Testis (tissue), 3 donors: ENCODE measurements around the gene RHOB. TPM values are rescaled to one million over a fixed set of nuclear protein-coding genes. Genes with fewer than 3 reads are reported as not detected.

Experiments
- DNase-seq: peaks from one replicate; pipeline ENCODE4 v3.0.0-alpha.2; 2019
- H3K27ac ChIP-seq, 2 donors: fragments of 200-600 bp; sonication (generic); one replicate each; pipeline ENCODE4 v1.5.1; 2019
- H3K27me3 ChIP-seq: fragments of 200-600 bp; sonication (generic); one replicate; pipeline ENCODE4 v1.5.1; 2019
- H3K36me3 ChIP-seq: fragments of 200-600 bp; sonication (generic); one replicate; pipeline ENCODE4 v1.5.1; 2017; ENCODE audit warnings: low read depth; ENCODE audit errors: missing control alignments
- H3K4me1 ChIP-seq: fragments of 200-600 bp; sonication (generic); one replicate; pipeline ENCODE4 v1.5.1; 2019
- H3K4me3 ChIP-seq, 2 donors: fragments of 200-600 bp; sonication (generic); one replicate each; pipeline ENCODE4 v1.5.1; 2017 to 2019
- H3K9me3 ChIP-seq: fragments of 200-600 bp; sonication (generic); one replicate; pipeline ENCODE4 v1.5.1; 2017
- CTCF ChIP-seq, 3 experiments: fragments of 450-650 bp in 2 of 3; fragments of 200-600 bp in 1 of 3; sonication (generic) in 1 of 3; IDR thresholded peaks; one replicate each; pipeline ENCODE4 v1.5.1; 2016 to 2019; ENCODE audit warnings: antibody characterized with exemption in 3 of 3, mild to moderate bottlenecking in 2 of 3, moderate library complexity in 1 of 3
- POLR2A ChIP-seq: fragments of 450-650 bp; IDR thresholded peaks from one replicate; pipeline ENCODE4 v1.6.1; 2017; ENCODE audit warnings: antibody characterized with exemption, mild to moderate bottlenecking, moderate library complexity
- WGBS, 2 donors: methylation state at CpG; one replicate each; pipeline ENCODE4 v1.1.5; 2018; 5-methylcytosine and 5-hydroxymethylcytosine counted together
- intact Hi-C: fragments of 100-400 bp; cut with DNase I; formaldehyde crosslinking; loops from one replicate; pipeline ENCODE4 v1.15.1; 2023; ENCODE audit warnings: low total_unique reads
- polyA plus RNA-seq: library from polyadenylated mRNA; stranded (reverse); fragments of 350-450 nt; fragmentation: Illumina TruSeq; extraction: RNeasy Lipid Tissue Mini Kit (QIAGEN cat#74804); gene quantifications from one replicate; pipeline ENCODE4 v1.2.3, GENCODE V29; 2014; ENCODE audit warnings: low read depth, low replicate concordance; ENCODE audit not compliant: insufficient read depth
- total RNA-seq, 2 donors: library from RNA; depleted of rRNA; stranded (reverse); fragments of >200 nt; gene quantifications; one replicate each; pipeline ENCODE4 v1.2.3, GENCODE V29; 2016

RHOB gene
- total and polyA plus RNA-seq, 3 donors from 2014 or later: 86.3 to 244 (median 186) TPM

GRCh38 chr2:20465716-20466394 is 19.0 kb downstream of the RHOB start:
- intact Hi-C loops: no loop called here
- Histone ChIP-seq H3K4me1 (no peaks in the 10 kb centered on the region), H3K27ac (no peak overlapping the region), H3K27me3 (no peaks in the 10 kb centered on the region), H3K4me3 (no peak overlapping the region), H3K9me3 (no peaks in the 10 kb centered on the region), H3K36me3 (no peaks in the 10 kb centered on the region)
- WGBS, 2 donors: 71 to 74% methylated on average over 4 of the region's 4 CpGs
- no peak for DNase-seq
- no peak for TF ChIP-seq CTCF (IDR thresholded peaks at IDR 0.05)
- TF ChIP-seq POLR2A: no peak

- DNase-seq: no peak
- Histone ChIP-seq H3K27ac (no peak overlapping the region), H3K36me3 (no peaks in the 10 kb centered on the region), H3K27me3 (no peaks in the 10 kb centered on the region), H3K4me3 (no peak overlapping the region), H3K9me3 (no peaks in the 10 kb centered on the region), H3K4me1 (no peaks in the 10 kb centered on the region)
- TF ChIP-seq CTCF (IDR thresholded peaks at IDR 0.05) (no peak), POLR2A (no peak)
- 84 to 95% methylated on average over 10 to 11 of the region's 11 CpGs for WGBS, 2 donors
- intact Hi-C loops: no loop called here
These were observed 21.1 kb downstream of the RHOB start for GRCh38 chr2:20467789-20468548.

- intact Hi-C loops: no loop called here
These were observed 22.0 kb downstream of the RHOB start for GRCh38 chr2:20468549-20469500.

GRCh38 chr2:20469595-20469994 is 22.7 kb downstream of the RHOB start:
- TF ChIP-seq CTCF (IDR thresholded peaks at IDR 0.05) (no peak), POLR2A (no peak)
- Histone ChIP-seq H3K27ac (no peak overlapping the region), H3K27me3 (no peaks in the 10 kb centered on the region), H3K36me3 (no peaks in the 10 kb centered on the region), H3K4me1 (peaks cover 7% of the 10 kb centered on the region), H3K9me3 (no peaks in the 10 kb centered on the region), H3K4me3 (no peak overlapping the region)
- WGBS, 2 donors: 93 to 96% methylated on average over 3 to 8 of the region's 8 CpGs
- DNase-seq: no peak
- intact Hi-C loops: no loop called here

More at GRCh38 chr2:20468549-20469500, 22.0 kb downstream of the RHOB start:
- Histone ChIP-seq H3K9me3 (no peaks in the 10 kb centered on the region), H3K4me1 (no peaks in the 10 kb centered on the region), H3K27me3 (no peaks in the 10 kb centered on the region), H3K27ac (no peak overlapping the region), H3K36me3 (no peaks in the 10 kb centered on the region), H3K4me3 (no peak overlapping the region)
- DNase-seq: no peak
- WGBS, 2 donors: 95 to 98% methylated on average over 11 of the region's 11 CpGs
- no peak for TF ChIP-seq POLR2A
- TF ChIP-seq CTCF (IDR thresholded peaks at IDR 0.05): no peak
